ENCODE results near the gene BCORL1.

The BCORL1 gene

GRCh38 chrX:130060122-130061069 is 78.0 kb downstream of the BCORL1 start:
- DNase-seq (ENCODE audit: low read depth in 2 of 2) = peak; percentile 59 to 74

GRCh38 chrX:130066975-130067615 is 84.7 kb downstream of the BCORL1 start:
- no peak for DNase-seq (ENCODE audit: low read depth in 2 of 2)

- no peak for DNase-seq (ENCODE audit: low read depth in 2 of 2)
Observed at GRCh38 chrX:130071611-130072344, 89.3 kb downstream of the BCORL1 start.

GRCh38 chrX:130072345-130072740 is 89.9 kb downstream of the BCORL1 start:
- no peak for DNase-seq (ENCODE audit: low read depth in 2 of 2)

- DNase-seq (ENCODE audit: low read depth in 2 of 2) = no peak
Observed at GRCh38 chrX:130075777-130076176, 93.3 kb downstream of the BCORL1 start.

GRCh38 chrX:130079824-130080406 is 97.5 kb downstream of the BCORL1 start:
- DNase-seq (ENCODE audit: low read depth in 2 of 2) = peak in 1 of 2 experiments; percentile 49

GRCh38 chrX:130080791-130081367 is 98.4 kb downstream of the BCORL1 start:
- no peak for DNase-seq (ENCODE audit: low read depth in 2 of 2)

- DNase-seq (ENCODE audit: low read depth in 2 of 2) = no peak
Observed at GRCh38 chrX:130081421-130082045, 99.1 kb downstream of the BCORL1 start.

- DNase-seq (ENCODE audit: low read depth in 2 of 2) = peak; percentile 39 to 65
Observed at GRCh38 chrX:130082244-130083106, 100.0 kb downstream of the BCORL1 start.

- no peak for DNase-seq (ENCODE audit: low read depth in 2 of 2)
Observed at GRCh38 chrX:130083107-130083490, 100.7 kb downstream of the BCORL1 start.

- no peak for DNase-seq (ENCODE audit: low read depth in 2 of 2)
Observed at GRCh38 chrX:130083656-130084382, 101.4 kb downstream of the BCORL1 start.

DNA sequence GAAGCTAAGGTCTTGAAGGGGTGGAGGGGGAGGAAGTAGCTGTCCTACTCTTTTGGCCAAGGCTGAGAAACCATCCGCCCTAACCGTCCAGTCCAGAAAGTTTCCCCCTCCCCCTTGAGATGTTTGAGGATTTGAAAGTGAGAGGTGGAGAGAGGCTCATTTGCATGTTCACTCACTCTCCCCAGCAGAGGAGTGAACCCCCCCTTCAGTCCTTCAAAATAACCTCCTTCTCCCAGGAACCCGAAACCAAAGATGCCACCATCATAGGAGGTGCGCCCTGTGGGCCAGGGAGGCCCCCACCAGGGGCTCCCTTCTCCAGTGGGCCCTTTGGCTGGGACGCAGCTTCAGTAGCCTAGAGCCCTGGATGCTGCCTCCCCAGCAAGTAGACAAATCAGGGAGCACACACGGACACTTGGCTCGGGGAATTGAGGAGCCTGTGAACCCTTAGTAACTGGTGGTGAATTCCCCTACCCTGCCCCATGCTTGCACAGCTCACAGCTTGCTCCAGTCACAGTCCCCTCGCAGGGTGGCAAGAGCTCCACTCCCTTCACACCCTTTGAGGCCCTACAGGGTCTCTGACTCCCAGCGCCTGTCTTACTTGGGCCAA is 102.3 kb downstream of the BCORL1 start:
- no peak for DNase-seq (ENCODE audit: low read depth in 2 of 2)

GRCh38 chrX:130085551-130086446 is 103.4 kb downstream of the BCORL1 start:
- no peak for DNase-seq (ENCODE audit: low read depth in 2 of 2)

- DNase-seq (ENCODE audit: low read depth in 2 of 2) = peak; percentile 20 to 55
Observed at GRCh38 chrX:130086447-130087206, 104.2 kb downstream of the BCORL1 start.

DNA sequence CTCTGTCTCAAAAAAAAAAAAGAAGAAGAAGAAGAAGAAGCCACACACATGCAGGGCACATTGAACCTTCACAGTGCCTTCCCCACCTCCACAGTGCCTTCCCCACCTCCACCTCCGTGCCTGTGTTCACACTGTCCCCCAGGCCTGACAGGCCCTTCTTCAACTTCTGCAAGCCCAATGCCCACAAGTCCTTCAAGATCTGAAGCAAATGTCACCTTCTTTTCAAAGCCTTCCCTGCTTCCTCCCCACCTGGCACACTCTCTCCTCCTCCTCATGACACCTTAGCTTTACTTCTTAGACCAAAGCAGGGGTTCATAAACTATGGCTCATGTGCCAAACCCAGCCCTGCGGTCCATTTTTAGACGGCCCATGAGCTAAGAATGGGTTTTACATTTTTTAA is 107.9 kb downstream of the BCORL1 start:
- no peak for DNase-seq (ENCODE audit: low read depth in 2 of 2)

- peak; percentile 48 to 77 for DNase-seq (ENCODE audit: low read depth in 2 of 2)
Observed at GRCh38 chrX:130091980-130092522, 109.6 kb downstream of the BCORL1 start.

- no peak for DNase-seq (ENCODE audit: low read depth in 2 of 2)
Observed at GRCh38 chrX:130093271-130093670, 110.8 kb downstream of the BCORL1 start.
